Type B pancreatic cell (in vitro differentiated cells): ENCODE data around the gene RBM47. TPM values are rescaled to one million over a fixed set of nuclear protein-coding genes. Genes with fewer than 3 reads are reported as not detected.

ENCODE experiments used
- DNase-seq: peaks from one replicate; pipeline ENCODE4 v3.0.0; 2021; ENCODE audit warnings: mixed read lengths; ENCODE audit not compliant: unreplicated experiment; ENCODE audit errors: extremely low spot score
- H3K27ac Mint-ChIP-seq: 2 replicates; pipeline ENCODE4 v1.8.0; 2021; ENCODE audit warnings: mild to moderate bottlenecking, mixed read lengths
- H3K27me3 Mint-ChIP-seq: 2 replicates; pipeline ENCODE4 v1.8.0; 2021; ENCODE audit warnings: mixed read lengths
- H3K36me3 Mint-ChIP-seq: 2 replicates; pipeline ENCODE4 v1.8.0; 2021; ENCODE audit warnings: mixed read lengths
- H3K4me1 Mint-ChIP-seq: one replicate; pipeline ENCODE4 v1.8.0; 2021; ENCODE audit warnings: mixed read lengths; ENCODE audit not compliant: unreplicated experiment
- H3K4me3 Mint-ChIP-seq: 2 replicates; pipeline ENCODE4 v1.8.0; 2021; ENCODE audit warnings: mild to moderate bottlenecking, mixed read lengths
- H3K9me3 Mint-ChIP-seq: 2 replicates; pipeline ENCODE4 v1.8.0; 2021; ENCODE audit warnings: mixed read lengths
- CTCF ChIP-seq: fragments of 200-600 bp; sonication (generic); conservative IDR thresholded peaks from 2 replicates; pipeline ENCODE4 v1.5.0; 2021; ENCODE audit warnings: antibody characterized with exemption, mild to moderate bottlenecking
- total RNA-seq: library from RNA; stranded (reverse); gene quantifications from 2 replicates; pipeline ENCODE4 v1.2.1, GENCODE V29; 2021; ENCODE audit warnings: low replicate concordance

Gene RBM47
- total RNA-seq, 1 donor from 2014 or later, result 53.5 TPM

- H3K4me3 Mint-ChIP-seq, result peak overlapping the region; percentile 85
- H3K36me3 Mint-ChIP-seq, result peaks cover 6% of the 10 kb centered on the region
These were observed 114.6 kb downstream of the RBM47 start for GRCh38 chr4:40515037-40515397.

GRCh38 chr4:40514497-40514951 lies 115.1 kb downstream of the RBM47 start:
- Mint-ChIP-seq H3K36me3 (peaks cover 4% of the 10 kb centered on the region), H3K9me3 (no peaks in the 10 kb centered on the region), H3K27me3 (no peaks in the 10 kb centered on the region), H3K4me1 (peaks cover 21% of the 10 kb centered on the region), H3K27ac (peak overlapping the region; percentile 85), H3K4me3 (peak overlapping the region; percentile 85)
- TF ChIP-seq CTCF, result no peak
- no peak for DNase-seq

More at GRCh38 chr4:40515037-40515397, 114.6 kb downstream of the RBM47 start:
- DNase-seq, result no peak
- no peak for TF ChIP-seq CTCF
- no peaks in the 10 kb centered on the region for H3K9me3 Mint-ChIP-seq
- peaks cover 21% of the 10 kb centered on the region for H3K4me1 Mint-ChIP-seq
- no peaks in the 10 kb centered on the region for H3K27me3 Mint-ChIP-seq
- peak overlapping the region; percentile 85 for H3K27ac Mint-ChIP-seq

DNA sequence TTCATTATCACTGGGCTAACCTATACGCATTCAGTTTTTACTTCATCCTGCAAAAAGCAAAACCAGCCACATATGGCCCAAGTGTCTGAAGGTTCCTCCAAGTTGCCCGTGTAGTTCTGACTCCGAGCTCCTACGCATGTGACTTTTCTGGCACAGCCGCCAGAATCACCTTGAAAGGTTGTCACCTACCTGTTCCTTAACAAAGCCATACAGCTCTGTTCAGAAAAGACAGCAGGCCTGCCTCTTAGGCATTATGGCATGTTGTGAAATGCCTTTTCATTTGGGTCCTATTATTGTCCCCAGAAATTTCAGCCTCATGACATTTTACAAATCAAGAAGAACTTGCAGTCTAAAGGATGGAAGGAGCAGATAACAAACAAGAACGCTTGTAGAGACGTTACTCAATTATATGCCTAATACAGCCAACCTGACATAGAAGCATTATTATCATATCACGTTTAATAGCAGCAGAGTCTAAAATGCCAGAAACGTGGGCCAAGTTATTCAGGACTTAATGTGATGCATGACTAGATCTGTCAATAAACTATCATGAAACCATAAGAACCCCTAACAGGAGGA lies 118.5 kb downstream of the RBM47 start:
- Mint-ChIP-seq H3K9me3 (peaks cover 5% of the 10 kb centered on the region), H3K36me3 (peaks cover 11% of the 10 kb centered on the region), H3K4me1 (peaks cover 18% of the 10 kb centered on the region), H3K4me3 (peak overlapping the region; percentile 71), H3K27me3 (no peaks in the 10 kb centered on the region), H3K27ac (peak overlapping the region; percentile 48)
- TF ChIP-seq CTCF, result no peak
- no peak for DNase-seq

- H3K27ac Mint-ChIP-seq, result peak overlapping the region; percentile 24
- DNase-seq, result no peak
These were observed 121.7 kb downstream of the RBM47 start for GRCh38 chr4:40507977-40508376.

DNA sequence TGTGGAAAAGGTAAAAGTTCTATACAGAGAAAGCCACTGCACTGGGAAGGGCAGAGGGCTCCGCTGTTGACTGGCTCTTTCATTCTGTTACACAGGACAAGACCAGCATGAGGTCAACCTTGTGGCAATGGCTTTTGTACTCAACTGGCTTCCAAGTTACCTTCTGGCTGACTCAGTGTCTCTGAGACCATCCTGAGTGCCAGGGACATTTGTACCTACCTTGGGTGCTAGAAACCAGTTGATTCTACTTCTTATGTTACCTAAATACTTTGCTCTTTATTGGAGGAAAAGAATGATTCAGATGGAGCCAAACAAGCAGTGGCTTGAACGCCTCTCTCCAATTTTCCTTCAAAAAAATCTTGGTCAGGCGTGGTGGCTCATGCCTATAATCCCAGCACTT lies 123.2 kb downstream of the RBM47 start:
- peak overlapping the region; percentile 53 for H3K27ac Mint-ChIP-seq

More at GRCh38 chr4:40507977-40508376, 121.7 kb downstream of the RBM47 start:
- Mint-ChIP-seq H3K4me1 (peaks cover 6% of the 10 kb centered on the region), H3K27me3 (no peaks in the 10 kb centered on the region), H3K36me3 (peaks cover 14% of the 10 kb centered on the region), H3K4me3 (no peak overlapping the region), H3K9me3 (peaks cover 5% of the 10 kb centered on the region)
- TF ChIP-seq CTCF, result peak; percentile 34

More for the DNA sequence above, 123.2 kb downstream of the RBM47 start:
- H3K27me3 Mint-ChIP-seq, result no peaks in the 10 kb centered on the region
- peaks cover 19% of the 10 kb centered on the region for H3K36me3 Mint-ChIP-seq
- no peak for TF ChIP-seq CTCF
- peaks cover 5% of the 10 kb centered on the region for H3K9me3 Mint-ChIP-seq
- H3K4me1 Mint-ChIP-seq, result peaks cover 14% of the 10 kb centered on the region
- no peak overlapping the region for H3K4me3 Mint-ChIP-seq
- DNase-seq, result no peak
